Measurements from ENCODE around the gene INO80.

DNA sequence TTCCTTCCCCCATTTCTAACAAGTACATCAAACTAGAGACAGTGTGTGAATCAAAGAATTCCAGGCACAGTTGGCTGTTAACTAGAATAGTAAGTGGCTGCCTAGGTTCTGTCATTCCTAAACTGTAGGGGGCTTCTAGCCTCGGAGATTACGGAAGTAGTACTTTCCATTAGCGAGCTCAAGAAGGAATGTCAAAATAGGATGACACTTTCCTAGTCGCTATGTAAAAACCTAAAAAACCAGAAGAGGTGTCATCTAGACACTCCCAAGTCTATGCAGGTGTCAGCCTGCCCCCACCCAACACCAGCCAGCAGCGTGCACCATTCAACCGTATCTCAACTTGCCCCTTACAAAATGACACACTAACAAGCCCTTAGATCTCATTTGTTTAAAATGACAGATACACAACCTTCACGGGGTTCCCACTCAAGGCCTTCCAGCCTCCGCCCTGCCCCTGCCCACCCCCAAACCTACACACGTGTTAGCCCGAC, 874 bp downstream of the INO80 start:
- TF ChIP-seq, protein P1, sequence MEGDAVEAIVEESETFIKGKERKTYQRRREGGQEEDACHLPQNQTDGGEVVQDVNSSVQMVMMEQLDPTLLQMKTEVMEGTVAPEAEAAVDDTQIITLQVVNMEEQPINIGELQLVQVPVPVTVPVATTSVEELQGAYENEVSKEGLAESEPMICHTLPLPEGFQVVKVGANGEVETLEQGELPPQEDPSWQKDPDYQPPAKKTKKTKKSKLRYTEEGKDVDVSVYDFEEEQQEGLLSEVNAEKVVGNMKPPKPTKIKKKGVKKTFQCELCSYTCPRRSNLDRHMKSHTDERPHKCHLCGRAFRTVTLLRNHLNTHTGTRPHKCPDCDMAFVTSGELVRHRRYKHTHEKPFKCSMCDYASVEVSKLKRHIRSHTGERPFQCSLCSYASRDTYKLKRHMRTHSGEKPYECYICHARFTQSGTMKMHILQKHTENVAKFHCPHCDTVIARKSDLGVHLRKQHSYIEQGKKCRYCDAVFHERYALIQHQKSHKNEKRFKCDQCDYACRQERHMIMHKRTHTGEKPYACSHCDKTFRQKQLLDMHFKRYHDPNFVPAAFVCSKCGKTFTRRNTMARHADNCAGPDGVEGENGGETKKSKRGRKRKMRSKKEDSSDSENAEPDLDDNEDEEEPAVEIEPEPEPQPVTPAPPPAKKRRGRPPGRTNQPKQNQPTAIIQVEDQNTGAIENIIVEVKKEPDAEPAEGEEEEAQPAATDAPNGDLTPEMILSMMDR (conservative IDR thresholded peaks at IDR 0.05; ENCODE audit: low read depth, low read length): peak; percentile 26; the same call in 1 of the 2 replicates
- TF ChIP-seq EZH2 (IDR thresholded peaks at IDR 0.05; ENCODE audit: borderline replicate concordance, low read depth, low read length, poor library complexity, severe bottlenecking): no peak

All from A673 (cell line).